Activated naive CD4-positive, alpha-beta T cell (primary cell): ENCODE data around the gene SMIM17.

Source experiments
- DNase-seq, 4 experiments: peaks; one replicate each; lab custom pipeline; 2025; lab: John Stamatoyannopoulos, UW

Gene SMIM17

GRCh38 chr19:56642711-56643459 is at the start of gene SMIM17:
Gene SMIM17, plus strand, starts transcription at chr19:56643159. Its CDS starts 2,509 bp downstream, at chr19:56645668.
- no peak for DNase-seq

- no peak for DNase-seq
Observed at GRCh38 chr19:56594446-56594782, 48.5 kb upstream of the SMIM17 start.

GRCh38 chr19:56594783-56595547 is 48.0 kb upstream of the SMIM17 start, which contains the start of gene ZNF71:
Gene ZNF71, plus strand, starts transcription at chr19:56595302. Its CDS starts 6,257 bp downstream, at chr19:56601559.
- DNase-seq, result peak; percentile 58 to 79 (median 70)

DNA sequence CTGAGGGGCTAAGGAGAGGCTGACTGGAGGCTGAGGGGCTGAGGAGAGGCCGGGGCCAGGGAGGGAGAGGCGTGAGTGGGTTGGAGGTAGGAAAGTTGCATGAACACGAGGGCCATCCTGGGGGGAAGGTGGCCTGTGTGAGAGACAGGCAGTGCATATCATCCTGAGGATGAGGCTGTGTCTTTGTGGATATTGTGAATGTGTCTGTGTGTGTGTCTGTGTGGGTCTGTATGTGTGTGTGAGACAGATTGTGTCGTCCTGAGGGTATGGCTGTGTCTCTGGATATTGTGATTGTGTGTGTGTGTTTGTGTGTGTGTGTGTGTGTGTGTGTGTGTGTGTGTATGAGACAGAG is 47.4 kb upstream of the SMIM17 start:
- no peak for DNase-seq

GRCh38 chr19:56596676-56597075 is 46.3 kb upstream of the SMIM17 start:
- DNase-seq, result no peak

DNA sequence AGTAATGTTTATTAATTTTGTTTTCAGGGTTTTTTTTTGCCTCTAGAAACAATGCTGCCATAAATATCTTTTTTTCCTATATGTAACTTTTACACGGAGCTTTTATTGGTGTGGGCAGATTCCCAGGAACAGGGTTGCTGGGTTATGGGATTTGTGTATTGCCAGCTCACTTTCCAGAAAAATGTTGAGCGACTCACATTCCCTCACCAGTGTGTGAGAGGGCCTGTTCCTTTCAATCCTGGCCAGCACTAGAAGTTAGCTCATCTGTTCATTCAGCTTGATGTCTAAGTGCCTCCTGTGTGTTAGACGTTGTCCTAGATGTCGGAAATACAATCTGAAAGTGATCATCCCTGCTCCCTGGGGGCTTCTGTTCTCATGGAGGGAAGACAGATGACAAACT is 45.3 kb upstream of the SMIM17 start:
- DNase-seq, result no peak

DNA sequence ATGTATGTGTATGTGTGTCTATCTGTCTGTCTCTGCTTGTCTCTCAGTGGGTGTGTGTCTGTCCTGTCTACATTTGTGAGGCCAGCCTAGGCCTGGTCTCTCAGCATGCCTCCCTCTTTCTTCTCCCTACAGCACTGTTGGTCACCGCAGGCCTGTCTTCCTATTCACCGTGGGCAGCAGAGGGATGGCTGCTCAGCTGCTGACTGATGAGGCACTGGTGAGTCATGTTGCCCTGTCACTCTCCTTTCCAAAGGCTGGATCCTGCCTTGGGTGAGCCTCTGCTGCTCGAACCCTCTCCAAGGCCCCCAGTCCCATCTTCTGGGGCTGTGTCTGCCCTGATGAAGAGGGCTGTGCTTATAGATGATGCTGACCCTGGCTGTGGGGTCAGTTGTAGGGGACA is 41.6 kb upstream of the SMIM17 start:
- DNase-seq, result no peak

DNA sequence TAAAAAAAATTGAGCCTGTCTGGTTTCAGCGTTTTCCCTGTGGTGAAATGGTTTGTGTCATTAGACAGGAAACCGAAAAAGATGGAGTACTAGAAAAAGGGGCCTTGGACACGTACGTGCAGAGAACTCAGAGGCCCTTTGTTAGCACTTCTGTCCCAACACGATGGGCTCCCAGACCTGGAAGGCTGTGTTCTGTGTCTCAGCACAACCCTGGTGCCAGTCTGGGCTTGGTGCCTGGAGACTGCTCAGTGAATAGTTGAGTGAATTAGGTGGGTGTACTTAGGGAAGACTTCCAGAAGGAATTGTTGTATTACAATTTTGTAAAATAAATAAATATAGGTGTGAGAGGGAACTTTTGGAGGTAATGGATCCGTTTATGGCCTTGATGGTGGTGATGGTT is 39.1 kb upstream of the SMIM17 start:
- DNase-seq, result no peak

- no peak for DNase-seq
Observed at GRCh38 chr19:56608274-56608964, 34.5 kb upstream of the SMIM17 start.

DNA sequence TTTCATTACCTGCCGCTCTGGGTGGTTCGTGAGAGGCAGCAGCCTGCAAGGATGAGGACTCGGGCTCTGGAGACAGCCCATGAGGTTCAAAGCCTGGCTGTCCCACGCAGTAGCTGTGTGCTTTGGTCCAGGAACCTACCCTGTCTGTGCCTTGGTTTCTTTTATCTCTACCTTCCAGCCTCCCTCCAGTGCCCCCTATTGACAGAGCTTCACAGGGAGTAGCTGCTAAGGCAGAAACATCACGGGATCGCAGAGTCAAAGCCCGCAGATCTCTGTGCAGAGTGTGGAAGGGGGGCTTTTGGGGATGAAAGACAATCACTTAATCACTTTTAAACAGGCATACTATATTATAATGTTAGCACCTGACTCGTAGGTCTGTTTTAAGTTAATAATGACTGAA is 31.7 kb upstream of the SMIM17 start:
- no peak for DNase-seq

DNA sequence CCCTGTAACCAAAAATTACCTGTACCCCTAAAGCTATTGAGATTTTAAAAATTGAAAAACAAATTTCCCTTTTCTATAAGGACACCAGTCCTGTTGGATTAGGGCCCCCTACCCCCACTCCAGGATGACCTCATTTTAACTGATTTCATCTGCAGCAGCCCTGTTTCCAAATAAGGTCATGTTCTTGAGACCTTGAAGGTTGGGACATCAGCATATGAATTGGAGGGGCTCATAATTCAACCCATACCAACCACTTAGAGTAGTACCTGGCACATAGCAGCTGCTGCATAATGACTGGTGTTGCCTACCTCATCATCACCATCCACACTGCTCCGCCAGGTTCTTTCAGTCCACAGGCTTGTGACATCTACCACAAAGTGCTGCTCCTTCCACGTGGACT is 30.2 kb upstream of the SMIM17 start:
- no peak for DNase-seq

DNA sequence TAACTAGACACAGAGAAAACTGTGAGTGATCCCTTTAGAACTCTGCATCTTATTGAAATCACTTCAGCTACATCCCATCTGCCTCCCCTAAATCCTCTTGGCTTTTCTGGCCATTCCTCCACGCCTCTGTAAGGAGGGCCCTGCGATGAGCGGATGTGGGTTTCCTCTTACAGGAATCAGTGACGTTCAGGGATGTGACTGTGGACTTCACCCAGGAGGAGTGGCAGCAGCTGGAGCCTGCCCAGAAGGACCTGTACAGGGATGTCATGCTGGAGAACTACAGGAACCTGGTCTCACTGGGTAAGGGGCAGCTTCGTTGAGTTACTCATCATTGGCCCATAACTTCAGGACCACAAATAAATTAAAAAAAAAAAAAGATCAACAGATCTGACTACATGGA is 29.3 kb upstream of the SMIM17 start:
- DNase-seq, result no peak

GRCh38 chr19:56617531-56617930 is 25.4 kb upstream of the SMIM17 start:
- no peak for DNase-seq

DNA sequence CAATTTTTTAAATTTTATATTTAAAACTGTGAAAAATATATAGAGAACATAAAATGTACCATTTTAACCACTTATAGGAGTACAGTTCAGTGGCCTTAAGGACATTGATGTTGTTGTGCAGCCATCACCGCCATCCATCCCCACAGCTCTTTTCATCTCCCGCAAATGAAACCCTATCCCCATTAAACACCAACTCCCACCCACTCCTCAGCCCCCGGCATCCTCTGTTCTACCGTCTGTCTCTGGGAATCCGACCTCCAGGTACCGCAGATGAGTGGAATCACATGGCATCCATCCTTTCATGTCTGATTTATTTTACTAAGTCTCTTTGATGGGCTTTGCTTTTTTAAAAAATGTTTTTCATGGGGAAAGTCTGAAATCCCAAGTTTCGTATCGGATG is 23.8 kb upstream of the SMIM17 start:
- no peak for DNase-seq

DNA sequence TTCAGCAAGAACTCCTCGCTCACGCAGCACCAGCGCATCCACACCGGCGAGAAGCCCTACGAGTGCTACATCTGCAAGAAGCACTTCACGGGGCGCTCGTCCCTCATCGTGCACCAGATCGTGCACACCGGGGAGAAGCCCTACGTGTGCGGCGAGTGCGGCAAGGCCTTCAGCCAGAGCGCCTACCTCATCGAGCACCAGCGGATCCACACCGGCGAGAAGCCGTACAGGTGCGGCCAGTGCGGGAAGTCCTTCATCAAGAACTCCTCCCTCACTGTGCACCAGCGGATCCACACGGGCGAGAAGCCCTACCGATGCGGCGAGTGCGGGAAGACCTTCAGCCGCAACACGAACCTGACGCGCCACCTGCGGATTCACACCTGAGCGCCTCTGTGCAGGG is 20.6 kb upstream of the SMIM17 start:
- no peak for DNase-seq

DNA sequence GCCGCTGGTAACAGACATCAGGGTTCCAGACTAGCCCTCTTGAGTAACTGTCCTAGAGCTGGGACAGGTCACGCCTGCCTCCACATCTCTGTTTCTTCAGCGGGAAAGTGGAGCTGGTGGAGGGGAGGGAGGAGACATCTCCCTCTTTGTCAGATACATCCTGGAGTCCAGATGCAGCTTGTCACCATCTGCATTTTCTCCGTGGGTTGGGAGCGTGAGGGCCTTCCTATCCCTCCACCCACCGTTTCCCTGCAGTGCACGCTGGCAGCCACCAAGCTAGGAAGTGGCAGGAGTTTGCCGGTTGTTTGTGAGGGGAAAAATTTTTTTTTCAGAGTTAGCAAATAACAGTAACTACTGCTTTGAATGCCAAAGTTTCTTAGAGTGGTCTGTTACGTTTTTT is 20.0 kb upstream of the SMIM17 start:
- no peak for DNase-seq

- no peak for DNase-seq
Observed at GRCh38 chr19:56625708-56626107, 17.3 kb upstream of the SMIM17 start.

DNA sequence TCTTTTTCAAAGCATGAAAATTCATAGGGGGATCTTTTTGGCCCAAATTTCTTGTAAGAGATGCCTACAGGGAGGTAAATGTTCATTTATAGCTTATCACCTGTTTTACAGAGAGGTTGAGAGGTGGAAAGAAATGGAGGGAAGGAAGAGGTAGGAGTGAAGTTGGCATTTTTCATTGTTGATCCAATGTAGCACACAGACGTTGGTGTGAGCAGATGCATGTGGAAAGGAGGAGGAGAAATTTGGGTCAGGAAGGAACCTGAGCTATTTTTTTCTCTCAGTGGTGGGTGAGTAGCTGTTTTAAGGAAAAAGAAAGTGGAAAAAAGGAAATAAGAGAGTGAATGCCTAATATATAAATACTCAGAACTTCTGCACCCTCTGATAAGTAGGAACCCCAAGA is 9.9 kb upstream of the SMIM17 start:
- no peak for DNase-seq

- DNase-seq, result no peak
Observed at GRCh38 chr19:56637976-56638555, 4.9 kb upstream of the SMIM17 start.

DNA sequence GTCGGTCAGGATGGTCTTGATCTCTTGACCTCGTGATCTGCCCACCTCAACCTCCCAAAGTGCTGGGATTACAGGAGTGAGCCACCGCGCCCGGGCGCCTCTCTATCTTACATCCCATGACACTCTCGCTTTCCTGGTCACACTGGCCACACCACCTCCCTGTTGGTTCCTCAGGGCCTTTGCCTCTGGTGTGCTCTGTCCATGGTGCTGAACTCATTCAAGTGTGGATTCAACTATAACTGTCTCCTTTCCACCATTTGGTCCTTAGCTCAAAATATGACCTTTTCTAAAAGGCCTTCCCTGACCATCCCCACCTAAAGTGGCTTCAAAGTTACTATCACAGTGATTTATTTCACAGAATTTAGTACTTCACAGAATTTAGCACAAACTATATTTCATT is 3.7 kb upstream of the SMIM17 start:
- no peak for DNase-seq

GRCh38 chr19:56643460-56643955 is 549 bp downstream of the SMIM17 start:
- no peak for DNase-seq

GRCh38 chr19:56654151-56654550 is 11.2 kb downstream of the SMIM17 start:
- DNase-seq, result no peak
